Muscle layer of duodenum (tissue), 2 donors: ENCODE data around the gene ZNF24.
A peak's percentile ranks its signal among the peaks of the same experiment; 100 is the strongest.

Experiments
- H3K27ac ChIP-seq: one replicate; pipeline ENCODE4 v1.7.0; 2013; ENCODE audit warnings: mild to moderate bottlenecking, low read length
- H3K27me3 ChIP-seq: one replicate; pipeline ENCODE4 v1.7.0; 2013; ENCODE audit warnings: low read depth, mild to moderate bottlenecking, control low read depth, low read length
- H3K36me3 ChIP-seq, 2 donors: one replicate each; pipeline ENCODE4 v1.7.0; 2013; ENCODE audit warnings: low read length in 2 of 2, control low read depth in 1 of 2, mild to moderate bottlenecking in 1 of 2; ENCODE audit not compliant: insufficient read depth in 2 of 2, control insufficient read depth in 1 of 2
- H3K4me1 ChIP-seq, 2 donors: one replicate each; pipeline ENCODE4 v1.7.0; 2013; ENCODE audit warnings: low read length in 2 of 2, mild to moderate bottlenecking in 2 of 2, control low read depth in 1 of 2, moderate library complexity in 1 of 2; ENCODE audit not compliant: insufficient read depth in 2 of 2, control insufficient read depth in 1 of 2
- H3K4me3 ChIP-seq, 2 donors: one replicate each; pipeline ENCODE4 v1.7.0; 2013; ENCODE audit warnings: low read length in 2 of 2, low read depth in 1 of 2, mild to moderate bottlenecking in 1 of 2
- H3K9me3 ChIP-seq, 2 donors: one replicate each; pipeline ENCODE4 v1.7.0; 2013; ENCODE audit warnings: low read length in 2 of 2, control low read depth in 1 of 2, mild to moderate bottlenecking in 1 of 2; ENCODE audit not compliant: control insufficient read depth in 1 of 2
- donor health status: healthy.

Gene ZNF24

DNA sequence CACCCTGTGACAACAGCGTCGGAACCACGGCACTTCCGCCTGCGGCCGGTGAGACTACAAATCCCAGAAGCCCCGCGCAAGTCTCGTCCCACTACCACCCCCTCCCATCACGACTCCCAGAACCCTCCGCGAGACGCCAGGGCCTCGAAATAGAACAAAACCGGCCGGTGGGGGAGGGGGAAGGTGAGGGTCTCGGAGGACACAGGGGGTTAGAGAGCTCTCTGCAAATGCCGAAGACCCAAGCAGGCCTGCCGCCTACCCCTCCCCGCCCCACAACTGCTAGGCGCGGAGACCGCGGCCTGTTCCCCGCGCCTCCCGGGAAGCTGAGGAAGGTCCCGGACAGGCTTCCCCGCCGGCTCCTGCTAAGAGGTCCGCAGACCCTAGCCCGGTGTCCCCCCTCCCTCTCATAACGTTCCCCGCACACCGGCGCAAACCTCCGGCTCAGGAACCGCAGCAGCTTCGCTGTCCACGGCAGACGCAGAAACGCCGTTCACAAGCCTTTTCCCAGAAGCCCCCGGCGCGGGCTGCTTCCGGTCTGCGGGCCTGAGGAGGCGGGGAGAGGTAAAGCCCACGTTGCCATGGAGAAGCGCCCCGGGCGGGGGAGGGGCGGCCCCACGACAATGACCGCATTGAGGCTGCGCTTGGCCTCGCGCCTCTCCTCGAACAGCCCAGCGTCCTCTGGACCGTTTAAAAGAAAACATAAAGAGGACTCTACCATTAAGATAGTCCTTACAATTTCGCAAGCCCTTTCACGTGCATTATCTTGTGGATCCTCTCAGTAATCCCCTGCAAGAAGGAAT lies at the start of gene ZNF24:
Gene ZNF24 (minus strand): TSS at position 485 of the 800 bp plus-strand sequence. CDS start 3,770 bp downstream, outside the sequence.
- H3K27me3 ChIP-seq: no peaks in the 10 kb centered on the region
- H3K27ac ChIP-seq: peak within 1 kb of the TSS; percentile 96
- H3K36me3 ChIP-seq: peaks cover 16 to 18% of the 10 kb centered on the region in 2 donors
- peak within 1 kb of the TSS; percentile 88 to 92 for H3K4me3 ChIP-seq
- no peaks in the 10 kb centered on the region for H3K9me3 ChIP-seq
- H3K4me1 ChIP-seq: peaks cover 5 to 33% of the 10 kb centered on the region in 2 donors

DNA sequence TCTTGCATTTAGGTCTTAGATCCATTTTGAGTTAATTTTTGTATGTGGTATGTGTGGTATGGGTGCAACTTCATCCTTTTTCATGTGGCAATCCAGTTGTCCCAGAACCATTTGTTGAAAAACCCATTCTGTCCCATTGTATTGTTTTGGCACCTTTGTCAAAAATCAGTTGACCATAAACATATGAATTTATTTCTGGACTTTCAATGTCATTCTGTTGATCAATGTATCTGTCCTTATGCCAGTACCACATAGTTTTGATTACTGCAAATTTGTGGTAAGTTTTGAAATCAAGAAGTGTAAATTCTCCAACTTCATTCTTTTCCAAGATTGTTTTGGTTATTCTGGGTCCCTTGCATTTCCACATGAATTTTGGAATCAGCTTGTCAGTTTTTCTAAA lies 49.5 kb upstream of the ZNF24 start:
- H3K9me3 ChIP-seq: peaks cover 0 to 3% of the 10 kb centered on the region in 2 donors
- H3K36me3 ChIP-seq: no peaks in the 10 kb centered on the region
- H3K4me1 ChIP-seq: no peaks in the 10 kb centered on the region
- H3K27ac ChIP-seq: no peak overlapping the region
- no peaks in the 10 kb centered on the region for H3K27me3 ChIP-seq
- H3K4me3 ChIP-seq: no peak overlapping the region

DNA sequence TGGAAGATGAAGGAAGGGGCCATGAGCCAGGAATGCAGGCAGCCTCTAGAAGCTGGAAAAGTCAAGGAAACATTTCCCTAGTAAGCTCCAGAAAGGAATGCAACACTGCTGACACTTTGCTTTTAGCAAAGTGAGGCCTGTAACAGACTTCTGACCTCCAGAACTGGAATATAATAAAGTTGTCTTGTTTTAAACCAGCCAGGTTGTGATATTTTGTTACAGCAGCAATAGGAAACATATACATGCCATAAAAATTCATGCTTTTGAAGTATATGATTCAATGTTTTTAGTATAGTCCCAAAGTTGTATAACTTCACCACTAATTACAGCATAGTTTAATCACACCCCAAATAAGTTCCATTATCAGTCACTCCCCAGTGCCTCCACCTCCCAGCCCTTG lies 48.2 kb upstream of the ZNF24 start:
- Histone ChIP-seq H3K4me1 (no peaks in the 10 kb centered on the region), H3K9me3 (peaks cover 0 to 3% of the 10 kb centered on the region in 2 donors), H3K27ac (no peak overlapping the region), H3K36me3 (no peaks in the 10 kb centered on the region), H3K4me3 (no peak overlapping the region), H3K27me3 (no peaks in the 10 kb centered on the region)

DNA sequence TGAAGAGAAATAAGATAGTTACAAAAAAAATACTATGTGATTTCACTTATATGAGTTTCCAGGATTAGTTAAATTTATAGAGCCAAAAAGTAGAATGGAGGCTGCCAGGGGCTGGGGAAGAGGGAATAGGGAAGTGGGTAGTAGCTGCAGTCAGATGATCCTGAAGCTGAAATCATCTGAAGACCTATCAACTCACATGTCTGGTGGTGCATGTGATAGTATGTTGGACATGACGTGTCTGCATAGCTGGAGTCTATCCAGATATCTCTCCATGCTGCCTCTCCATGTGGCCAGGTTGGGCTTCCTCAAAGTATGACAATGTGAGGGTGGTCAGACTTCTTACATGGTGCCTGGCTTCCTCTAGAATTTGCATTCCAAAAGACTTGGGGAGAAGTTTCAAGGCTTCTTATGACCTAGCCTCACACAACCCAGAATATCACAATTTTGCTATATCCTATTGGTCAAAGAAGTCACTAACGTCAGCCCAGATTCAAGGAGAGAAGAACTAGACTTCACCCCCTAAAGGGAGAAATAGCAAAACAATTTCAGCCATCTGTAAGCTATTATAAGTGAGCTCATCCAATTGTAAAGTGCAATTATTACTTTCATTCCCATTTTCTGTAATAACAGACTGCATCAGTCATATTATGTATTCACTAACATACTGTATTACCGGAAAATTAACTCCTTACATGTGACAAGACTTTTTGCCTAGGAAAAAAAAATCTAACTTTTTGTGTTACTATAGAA lies 46.9 kb upstream of the ZNF24 start:
- Histone ChIP-seq H3K9me3 (peaks cover 0 to 3% of the 10 kb centered on the region in 2 donors), H3K27ac (no peak overlapping the region), H3K4me1 (no peaks in the 10 kb centered on the region), H3K36me3 (no peaks in the 10 kb centered on the region), H3K4me3 (no peak overlapping the region), H3K27me3 (no peaks in the 10 kb centered on the region)

DNA sequence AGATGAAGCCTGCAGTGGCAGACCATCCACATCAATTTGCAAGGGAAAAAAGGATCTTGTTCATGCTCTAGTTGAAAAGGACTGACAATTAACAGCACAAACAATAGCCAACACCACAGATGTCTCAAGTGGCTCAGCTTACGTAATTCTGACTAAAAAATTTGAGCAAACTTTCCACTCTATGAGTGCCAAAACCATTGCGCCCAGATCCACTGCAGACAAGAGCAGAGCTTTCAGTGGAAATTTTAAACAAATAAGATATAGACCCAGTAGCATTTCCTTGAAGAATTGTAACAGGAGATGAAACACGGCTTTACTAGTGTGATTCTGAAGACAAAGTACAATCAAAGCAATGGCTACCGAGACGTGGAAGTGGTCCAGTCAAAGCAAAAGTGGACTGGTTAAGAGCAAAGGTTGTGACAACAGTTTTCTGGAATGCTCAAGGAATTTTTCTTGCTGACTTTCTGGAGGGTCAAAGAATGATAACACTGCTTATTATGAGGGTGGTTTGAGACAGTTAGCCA lies 44.9 kb upstream of the ZNF24 start:
- no peak overlapping the region for H3K27ac ChIP-seq
- H3K4me3 ChIP-seq: no peak overlapping the region
- no peaks in the 10 kb centered on the region for H3K27me3 ChIP-seq
- peaks cover 0 to 3% of the 10 kb centered on the region in 2 donors for H3K9me3 ChIP-seq
- no peaks in the 10 kb centered on the region for H3K36me3 ChIP-seq
- H3K4me1 ChIP-seq: no peaks in the 10 kb centered on the region

DNA sequence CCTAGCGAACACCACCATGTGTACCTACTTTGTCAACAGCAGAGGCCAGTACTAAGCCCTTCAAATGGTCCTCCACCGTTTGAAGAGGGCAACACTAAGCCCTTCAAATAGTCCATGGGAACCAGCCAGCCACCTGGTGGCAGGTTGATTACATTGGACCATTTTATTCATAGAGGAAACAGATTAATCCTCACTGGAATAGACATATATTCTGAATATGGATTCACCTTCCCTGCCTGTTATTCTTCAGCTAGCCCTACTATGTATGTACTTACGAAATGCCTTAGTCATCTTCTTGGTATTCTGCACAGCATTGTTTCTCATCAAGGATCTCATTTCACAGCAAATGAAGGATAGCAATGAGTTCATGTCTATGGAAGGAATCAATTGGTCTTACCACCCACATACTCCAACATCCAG lies 42.9 kb upstream of the ZNF24 start:
- Histone ChIP-seq H3K27me3 (no peaks in the 10 kb centered on the region), H3K4me3 (no peak overlapping the region), H3K36me3 (no peaks in the 10 kb centered on the region), H3K4me1 (no peaks in the 10 kb centered on the region), H3K27ac (no peak overlapping the region), H3K9me3 (no peaks in the 10 kb centered on the region)

DNA sequence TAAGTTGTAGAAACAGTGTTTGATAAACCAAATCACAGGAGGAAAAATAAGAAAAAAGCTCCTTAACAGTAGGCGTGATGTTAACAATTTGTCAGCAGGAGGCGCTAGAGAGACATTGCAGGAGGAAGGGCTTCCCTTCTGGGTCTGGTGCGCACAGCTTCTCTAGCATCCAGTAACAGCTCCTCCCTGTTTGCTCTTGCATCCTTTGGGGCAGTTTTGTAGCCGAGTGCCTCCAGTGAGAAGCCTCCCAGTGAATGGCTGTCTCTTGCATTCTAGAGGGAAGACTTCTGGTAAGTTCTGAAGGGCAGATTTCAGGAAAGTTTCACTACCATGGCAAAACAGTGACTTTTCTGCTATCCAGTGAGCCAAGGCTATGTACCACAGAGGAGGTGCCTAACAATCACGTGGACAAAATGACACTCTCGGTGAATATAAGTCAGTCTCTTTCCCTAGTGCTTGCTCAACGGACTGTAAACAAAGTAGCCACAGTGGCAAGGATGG lies 42.4 kb upstream of the ZNF24 start:
- no peak overlapping the region for H3K4me3 ChIP-seq
- no peaks in the 10 kb centered on the region for H3K27me3 ChIP-seq
- no peaks in the 10 kb centered on the region for H3K9me3 ChIP-seq
- no peaks in the 10 kb centered on the region for H3K4me1 ChIP-seq
- no peaks in the 10 kb centered on the region for H3K36me3 ChIP-seq
- no peak overlapping the region for H3K27ac ChIP-seq

DNA sequence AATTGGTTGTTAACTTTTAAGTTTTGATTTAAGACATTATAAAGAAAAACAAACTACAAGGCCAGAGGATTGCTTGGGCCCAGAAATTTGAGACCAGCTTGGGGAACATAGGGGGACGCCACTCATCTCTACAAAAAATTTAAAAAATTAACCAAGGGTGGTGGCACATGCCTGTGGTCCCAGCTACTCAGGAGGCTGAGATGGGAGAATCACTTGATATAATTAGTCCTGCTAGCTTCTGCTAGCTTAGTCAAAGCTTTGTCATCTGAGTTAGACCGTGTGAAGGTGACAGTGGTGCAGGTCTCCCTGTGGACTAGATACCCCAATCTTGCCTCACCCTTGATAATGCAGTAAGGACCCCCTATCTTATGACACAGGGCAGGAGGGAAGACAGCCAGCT lies 38.9 kb upstream of the ZNF24 start:
- Histone ChIP-seq H3K4me1 (no peaks in the 10 kb centered on the region), H3K4me3 (no peak overlapping the region)

DNA sequence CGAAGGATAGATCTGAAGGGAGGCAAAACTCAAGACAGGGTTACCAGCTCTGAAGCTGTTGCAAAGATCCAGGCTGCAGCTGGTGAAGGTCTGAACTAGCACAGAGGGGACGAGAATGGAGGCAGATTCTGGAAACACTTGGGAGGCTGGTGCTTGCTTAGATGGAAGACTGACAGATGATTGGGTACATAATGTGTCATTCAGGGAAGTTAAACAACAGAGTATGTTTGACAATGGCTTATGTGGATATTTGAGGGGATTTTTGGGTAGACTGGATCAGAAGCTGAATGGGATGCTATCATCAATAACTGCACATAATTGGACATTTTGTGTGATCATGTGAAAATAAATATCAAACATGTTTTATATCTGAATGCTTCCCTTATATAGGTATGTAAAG lies 35.2 kb upstream of the ZNF24 start:
- Histone ChIP-seq H3K4me1 (peaks cover 0 to 5% of the 10 kb centered on the region in 2 donors), H3K4me3 (no peak overlapping the region), H3K27ac (no peak overlapping the region), H3K36me3 (no peaks in the 10 kb centered on the region), H3K27me3 (no peaks in the 10 kb centered on the region), H3K9me3 (no peaks in the 10 kb centered on the region)

More for the DNA sequence above, 38.9 kb upstream of the ZNF24 start:
- Histone ChIP-seq H3K27me3 (no peaks in the 10 kb centered on the region), H3K27ac (no peak overlapping the region), H3K36me3 (no peaks in the 10 kb centered on the region), H3K9me3 (no peaks in the 10 kb centered on the region)

DNA sequence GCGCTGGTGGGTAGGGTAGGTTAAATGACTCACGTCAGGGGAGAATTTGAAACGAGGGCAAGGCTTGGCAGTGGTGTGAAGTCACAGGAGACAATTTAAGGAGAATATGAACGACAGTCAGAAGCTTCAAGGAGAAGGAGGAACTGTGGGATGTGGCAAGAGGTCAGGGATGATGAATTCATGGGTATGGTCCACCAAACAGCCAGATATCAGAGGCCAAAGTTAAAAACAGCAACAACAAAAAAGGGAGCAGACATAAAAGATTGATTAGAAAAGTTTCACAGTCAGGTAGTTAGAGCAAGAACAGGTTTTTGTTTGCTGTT lies 34.3 kb upstream of the ZNF24 start:
- Histone ChIP-seq H3K4me1 (peaks cover 0 to 5% of the 10 kb centered on the region in 2 donors), H3K27ac (no peak overlapping the region), H3K36me3 (no peaks in the 10 kb centered on the region), H3K4me3 (no peak overlapping the region), H3K27me3 (no peaks in the 10 kb centered on the region), H3K9me3 (no peaks in the 10 kb centered on the region)

DNA sequence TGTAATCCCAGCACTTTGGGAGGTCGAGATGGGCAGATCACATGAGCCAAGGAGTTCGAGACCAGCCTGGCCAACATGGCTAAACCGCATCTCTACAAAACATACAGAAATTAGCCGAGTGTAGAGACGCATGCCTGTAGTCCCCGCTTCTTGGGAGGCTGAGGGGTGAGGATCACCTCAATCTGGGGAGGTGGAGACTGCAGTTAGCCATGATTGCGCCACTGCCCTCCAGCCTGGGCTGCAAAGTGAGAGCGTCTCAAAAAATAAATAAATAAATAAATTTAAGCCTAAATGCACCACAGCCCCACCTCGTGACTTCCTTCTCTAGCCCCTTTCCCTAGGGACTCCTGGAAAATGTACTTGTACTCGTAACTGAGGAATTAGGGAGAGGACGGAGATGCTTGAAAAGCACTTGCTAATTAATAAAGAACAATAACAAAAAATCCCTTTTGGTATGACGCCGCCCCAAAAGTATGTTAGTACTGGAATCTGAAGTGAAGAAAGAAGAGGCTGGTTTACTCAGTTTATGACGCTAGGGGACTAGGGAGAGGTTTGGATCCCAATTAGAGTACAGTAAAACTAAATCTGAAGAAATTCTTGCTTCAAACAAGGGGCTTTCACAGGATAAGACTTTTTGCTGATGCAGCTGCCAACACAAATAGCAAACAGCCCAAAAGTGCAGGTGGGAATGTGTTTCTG lies 33.8 kb upstream of the ZNF24 start:
- Histone ChIP-seq H3K36me3 (no peaks in the 10 kb centered on the region), H3K4me1 (peaks cover 0 to 5% of the 10 kb centered on the region in 2 donors), H3K27me3 (no peaks in the 10 kb centered on the region), H3K4me3 (no peak overlapping the region), H3K27ac (no peak overlapping the region), H3K9me3 (no peaks in the 10 kb centered on the region)
